ENCODE results near the gene MOB3C. TPM values are rescaled to one million over a fixed set of nuclear protein-coding genes. Genes with fewer than 3 reads are reported as not detected.

MOB3C gene
- total RNA-seq, 1 donor from 2014 or later = 33.9 TPM

DNA sequence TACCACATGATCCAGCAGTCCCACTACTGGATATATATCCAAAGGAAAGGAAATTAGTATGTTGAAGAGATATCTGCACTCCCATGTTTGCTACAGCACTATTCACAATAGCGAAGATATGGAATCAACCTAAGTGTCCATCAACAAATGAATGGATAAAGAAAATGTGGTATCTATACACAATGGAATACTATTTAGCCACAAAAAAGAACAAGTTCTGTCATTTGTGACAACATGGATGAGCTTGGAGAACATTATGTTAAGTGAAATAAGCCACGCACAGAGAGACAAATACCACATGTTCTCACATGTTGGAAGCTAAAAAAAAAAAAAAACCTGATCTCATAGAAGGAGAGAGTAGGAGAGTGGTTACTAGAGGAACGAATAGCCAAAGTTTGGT is 33.9 kb upstream of the MOB3C start:
- Histone ChIP-seq H3K27me3 (no peaks in the 10 kb centered on the region), H3K36me3 (peaks cover 0 to 37% of the 10 kb centered on the region in 2 donors), H3K9me3 (no peaks in the 10 kb centered on the region), H3K4me3 (no peak overlapping the region), H3K27ac (no peak overlapping the region), H3K4me1 (no peaks in the 10 kb centered on the region)
- DNase-seq (ENCODE audit: extremely low spot score in 2 of 2) = no peak
- intact Hi-C loops (cut with DNase I) = no loop called here
- no peak for TF ChIP-seq POLR2AphosphoS5 (IDR thresholded peaks at IDR 0.05; ENCODE audit: insufficient read depth in 1 of 2, low read depth in 1 of 2)
- TF ChIP-seq, protein P1, sequence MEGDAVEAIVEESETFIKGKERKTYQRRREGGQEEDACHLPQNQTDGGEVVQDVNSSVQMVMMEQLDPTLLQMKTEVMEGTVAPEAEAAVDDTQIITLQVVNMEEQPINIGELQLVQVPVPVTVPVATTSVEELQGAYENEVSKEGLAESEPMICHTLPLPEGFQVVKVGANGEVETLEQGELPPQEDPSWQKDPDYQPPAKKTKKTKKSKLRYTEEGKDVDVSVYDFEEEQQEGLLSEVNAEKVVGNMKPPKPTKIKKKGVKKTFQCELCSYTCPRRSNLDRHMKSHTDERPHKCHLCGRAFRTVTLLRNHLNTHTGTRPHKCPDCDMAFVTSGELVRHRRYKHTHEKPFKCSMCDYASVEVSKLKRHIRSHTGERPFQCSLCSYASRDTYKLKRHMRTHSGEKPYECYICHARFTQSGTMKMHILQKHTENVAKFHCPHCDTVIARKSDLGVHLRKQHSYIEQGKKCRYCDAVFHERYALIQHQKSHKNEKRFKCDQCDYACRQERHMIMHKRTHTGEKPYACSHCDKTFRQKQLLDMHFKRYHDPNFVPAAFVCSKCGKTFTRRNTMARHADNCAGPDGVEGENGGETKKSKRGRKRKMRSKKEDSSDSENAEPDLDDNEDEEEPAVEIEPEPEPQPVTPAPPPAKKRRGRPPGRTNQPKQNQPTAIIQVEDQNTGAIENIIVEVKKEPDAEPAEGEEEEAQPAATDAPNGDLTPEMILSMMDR (IDR thresholded peaks at IDR 0.05) = no peak
- no peak for TF ChIP-seq POLR2A (IDR thresholded peaks at IDR 0.05)

DNA sequence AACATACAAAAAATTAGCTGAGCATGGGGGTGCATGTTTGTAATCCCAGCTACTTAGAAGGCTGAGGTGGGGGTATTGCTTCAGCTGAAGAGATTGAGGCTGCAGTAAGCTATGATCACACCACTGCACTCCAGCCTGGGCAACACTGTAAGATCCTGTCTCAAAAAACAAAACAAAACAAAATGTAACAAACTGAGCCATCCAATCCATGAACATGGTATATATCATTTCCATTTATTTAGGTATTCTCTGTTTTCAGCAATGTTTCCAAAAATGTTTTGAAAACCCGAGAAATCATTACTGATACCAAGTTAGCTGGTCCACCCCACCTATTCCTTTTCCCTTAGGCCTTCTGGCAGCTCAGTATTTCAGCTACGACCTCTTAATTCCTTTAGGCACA is 33.2 kb upstream of the MOB3C start:
- Histone ChIP-seq H3K27me3 (no peaks in the 10 kb centered on the region), H3K4me3 (no peak overlapping the region), H3K36me3 (peaks cover 0 to 30% of the 10 kb centered on the region in 2 donors), H3K4me1 (no peaks in the 10 kb centered on the region), H3K27ac (no peak overlapping the region), H3K9me3 (no peaks in the 10 kb centered on the region)
- intact Hi-C loops (cut with DNase I) = no loop called here
- no peak for DNase-seq (ENCODE audit: extremely low spot score in 2 of 2)
- TF ChIP-seq POLR2AphosphoS5 (IDR thresholded peaks at IDR 0.05; ENCODE audit: insufficient read depth in 1 of 2, low read depth in 1 of 2) (no peak), POLR2A (IDR thresholded peaks at IDR 0.05) (no peak)
- TF ChIP-seq, protein P1 (IDR thresholded peaks at IDR 0.05) = no peak

DNA sequence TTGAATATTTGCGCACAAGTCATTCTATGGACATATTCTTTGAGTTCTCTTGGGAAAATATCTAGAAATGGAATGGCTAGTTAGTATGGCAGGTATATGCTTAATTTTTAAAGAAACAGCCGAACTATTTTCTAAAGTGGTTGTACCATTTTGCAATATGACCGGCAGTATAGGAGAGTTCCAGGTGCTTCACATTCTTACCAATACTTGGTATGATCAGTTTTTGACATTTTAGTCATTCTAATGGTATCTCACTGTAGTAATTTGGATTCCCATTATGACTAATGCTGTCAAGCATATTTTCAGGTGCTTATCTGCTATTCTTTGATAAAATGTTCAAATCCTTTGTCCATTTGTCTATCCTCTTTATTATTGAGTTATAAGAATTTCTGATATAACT is 31.0 kb upstream of the MOB3C start:
- Histone ChIP-seq H3K27me3 (no peaks in the 10 kb centered on the region), H3K36me3 (peaks cover 0 to 27% of the 10 kb centered on the region in 2 donors), H3K9me3 (no peaks in the 10 kb centered on the region), H3K4me3 (no peak overlapping the region), H3K27ac (no peak overlapping the region), H3K4me1 (peaks cover 11% of the 10 kb centered on the region)
- TF ChIP-seq, protein P1 (IDR thresholded peaks at IDR 0.05) = no peak
- TF ChIP-seq POLR2A (IDR thresholded peaks at IDR 0.05) = no peak
- no peak for TF ChIP-seq POLR2AphosphoS5 (IDR thresholded peaks at IDR 0.05; ENCODE audit: insufficient read depth in 1 of 2, low read depth in 1 of 2)
- intact Hi-C loops (cut with DNase I) = no loop called here
- DNase-seq (ENCODE audit: extremely low spot score in 2 of 2) = no peak

DNA sequence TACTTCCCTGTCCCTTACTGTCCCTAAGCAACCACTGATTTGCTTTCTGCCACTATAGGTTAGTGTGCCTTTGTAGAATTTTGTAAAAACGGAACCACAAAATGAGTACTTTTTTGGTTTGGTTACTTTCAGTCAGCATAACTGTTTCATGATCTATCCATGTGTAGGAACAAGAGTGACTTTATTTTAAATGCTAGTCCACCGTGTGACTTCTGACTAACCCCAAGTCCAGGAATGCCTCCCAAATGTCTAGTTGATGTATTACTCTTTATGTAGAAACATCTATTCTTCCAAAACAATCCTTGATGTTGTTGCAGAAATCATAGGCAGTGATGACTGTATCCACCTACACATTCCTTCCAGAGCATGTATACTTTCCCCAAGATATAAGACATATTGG is 30.2 kb upstream of the MOB3C start:
- Histone ChIP-seq H3K4me1 (peaks cover 11% of the 10 kb centered on the region), H3K27ac (no peak overlapping the region), H3K36me3 (peaks cover 0 to 31% of the 10 kb centered on the region in 2 donors), H3K27me3 (no peaks in the 10 kb centered on the region), H3K4me3 (no peak overlapping the region), H3K9me3 (no peaks in the 10 kb centered on the region)
- TF ChIP-seq POLR2A (IDR thresholded peaks at IDR 0.05) = no peak
- TF ChIP-seq, protein P1 (IDR thresholded peaks at IDR 0.05) = no peak
- no peak for TF ChIP-seq POLR2AphosphoS5 (IDR thresholded peaks at IDR 0.05; ENCODE audit: insufficient read depth in 1 of 2, low read depth in 1 of 2)
- intact Hi-C loops (cut with DNase I) = no loop called here
- no peak for DNase-seq (ENCODE audit: extremely low spot score in 2 of 2)

DNA sequence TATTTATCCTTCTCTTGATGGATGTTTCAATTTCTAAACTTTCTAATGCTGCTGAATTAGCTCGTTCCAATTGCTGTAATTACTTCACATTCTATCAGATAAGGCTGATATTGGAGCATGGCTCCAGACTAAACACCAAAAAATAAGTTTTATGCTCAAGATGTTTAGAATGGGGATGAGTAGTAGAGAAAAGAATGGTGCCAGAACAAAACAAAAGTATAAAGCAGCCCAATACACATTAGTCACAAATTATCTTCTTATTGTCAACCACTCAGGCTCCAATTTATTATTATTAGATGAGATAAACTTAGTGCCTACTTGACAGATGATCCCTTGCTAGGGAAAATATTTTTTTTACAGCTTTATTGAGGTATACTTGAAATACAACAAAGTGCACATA is 29.7 kb upstream of the MOB3C start:
- no peaks in the 10 kb centered on the region for H3K9me3 ChIP-seq
- TF ChIP-seq POLR2A (IDR thresholded peaks at IDR 0.05) (no peak), POLR2AphosphoS5 (IDR thresholded peaks at IDR 0.05; ENCODE audit: insufficient read depth in 1 of 2, low read depth in 1 of 2) (no peak)
- TF ChIP-seq, protein P1 (IDR thresholded peaks at IDR 0.05) = no peak
- intact Hi-C loops (cut with DNase I) = no loop called here
- H3K4me1 ChIP-seq = peaks cover 11% of the 10 kb centered on the region
- no peak overlapping the region for H3K27ac ChIP-seq
- no peak overlapping the region for H3K4me3 ChIP-seq
- DNase-seq (ENCODE audit: extremely low spot score in 2 of 2) = no peak
- H3K36me3 ChIP-seq = peaks cover 0 to 31% of the 10 kb centered on the region in 2 donors
- H3K27me3 ChIP-seq = no peaks in the 10 kb centered on the region

All from vagina (tissue), 2 donors.